H9 (cell line): ENCODE results near the gene KRTAP10-12. TPM values are rescaled to one million over a fixed set of nuclear protein-coding genes. Genes with fewer than 3 reads are reported as not detected.
A peak's percentile ranks its signal among the peaks of the same experiment; 100 is the strongest.

Experiments
- DNase-seq: peaks from one replicate; pipeline ENCODE4 v3.0.0-alpha.2; 2017
- H2AFZ ChIP-seq: one replicate; pipeline ENCODE4 v1.6.1; 2013; ENCODE audit warnings: mild to moderate bottlenecking, low read length, control low read depth, moderate library complexity
- H2AK5ac ChIP-seq: 2 replicates; pipeline ENCODE4 v1.6.1; 2013; ENCODE audit warnings: low read length, control low read depth, mixed read lengths; ENCODE audit not compliant: insufficient read length
- H2BK120ac ChIP-seq: one replicate; pipeline ENCODE4 v1.6.1; 2013; ENCODE audit warnings: low read depth, mild to moderate bottlenecking, low read length, control low read depth, inconsistent platforms; ENCODE audit not compliant: poor library complexity, severe bottlenecking
- H2BK12ac ChIP-seq: 2 replicates; pipeline ENCODE4 v1.6.1; 2013; ENCODE audit warnings: low read length, control low read depth, mixed read lengths, low read depth; ENCODE audit not compliant: insufficient read length
- H2BK15ac ChIP-seq: 2 replicates; pipeline ENCODE4 v1.6.1; 2013; ENCODE audit warnings: low read depth, low read length, control low read depth
- H2BK20ac ChIP-seq: one replicate; pipeline ENCODE4 v1.6.1; 2013; ENCODE audit warnings: low read depth, mild to moderate bottlenecking, low read length, control low read depth, inconsistent platforms; ENCODE audit not compliant: poor library complexity, severe bottlenecking
- H2BK5ac ChIP-seq: 2 replicates; pipeline ENCODE4 v1.6.1; 2013; ENCODE audit warnings: low read length, control low read depth, mixed read lengths; ENCODE audit not compliant: insufficient read length
- H3K14ac ChIP-seq: 2 replicates; pipeline ENCODE4 v1.6.1; 2013; ENCODE audit warnings: low read length, control low read depth; ENCODE audit not compliant: insufficient read depth
- H3K18ac ChIP-seq: 2 replicates; pipeline ENCODE4 v1.6.1; 2013; ENCODE audit warnings: low read depth, mild to moderate bottlenecking, mixed read lengths, low read length, control low read depth; ENCODE audit not compliant: insufficient read length
- H3K23ac ChIP-seq: 2 replicates; pipeline ENCODE4 v1.6.1; 2013; ENCODE audit warnings: low read length, control low read depth, mixed read lengths, low read depth; ENCODE audit not compliant: insufficient read length
- H3K23me2 ChIP-seq: 2 replicates; pipeline ENCODE4 v1.6.1; 2013; ENCODE audit warnings: low read depth, mild to moderate bottlenecking, mixed read lengths, low read length, control low read depth; ENCODE audit not compliant: insufficient read length, poor library complexity, severe bottlenecking
- H3K27ac ChIP-seq: 2 replicates; pipeline ENCODE4 v1.5.1; 2013; ENCODE audit warnings: low read length, control low read depth, mixed read lengths, low read depth; ENCODE audit not compliant: insufficient read length
- H3K27me3 ChIP-seq: 2 replicates; pipeline ENCODE4 v1.6.1; 2013; ENCODE audit warnings: low read length, control low read depth, inconsistent platforms; ENCODE audit not compliant: insufficient read depth
- H3K4ac ChIP-seq: 2 replicates; pipeline ENCODE4 v1.6.1; 2013; ENCODE audit warnings: low read depth, mild to moderate bottlenecking, control low read depth, inconsistent platforms, low read length, moderate library complexity
- H3K4me1 ChIP-seq: 2 replicates; pipeline ENCODE4 v1.6.1; 2013; ENCODE audit warnings: low read length, control low read depth, inconsistent platforms; ENCODE audit not compliant: insufficient read depth
- H3K4me2 ChIP-seq: 2 replicates; pipeline ENCODE4 v1.6.1; 2013; ENCODE audit warnings: low read length, control low read depth, mixed read lengths; ENCODE audit not compliant: insufficient read length, insufficient read depth
- H3K56ac ChIP-seq: 2 replicates; pipeline ENCODE4 v1.6.1; 2013; ENCODE audit warnings: low read depth, mild to moderate bottlenecking, mixed read lengths, low read length, control low read depth; ENCODE audit not compliant: insufficient read length
- H3K79me1 ChIP-seq: 2 replicates; pipeline ENCODE4 v1.6.1; 2013; ENCODE audit warnings: low read depth, mild to moderate bottlenecking, moderate library complexity, low read length, control low read depth, inconsistent platforms; ENCODE audit not compliant: insufficient read depth, poor library complexity, severe bottlenecking
- H3K79me2 ChIP-seq: 2 replicates; pipeline ENCODE4 v1.6.1; 2013; ENCODE audit warnings: low read length, control low read depth, inconsistent platforms; ENCODE audit not compliant: insufficient read depth
- H3K9ac ChIP-seq: 2 replicates; pipeline ENCODE4 v1.6.1; 2013; ENCODE audit warnings: low read length, control low read depth, mixed read lengths; ENCODE audit not compliant: insufficient read length; ENCODE audit errors: extremely low read depth
- H3K9me3 ChIP-seq: one replicate; pipeline ENCODE4 v1.6.1; 2013; ENCODE audit warnings: low read depth, low read length, inconsistent platforms; ENCODE audit not compliant: control insufficient read depth
- H3T11ph ChIP-seq: one replicate; pipeline ENCODE4 v1.6.1; 2013; ENCODE audit warnings: mild to moderate bottlenecking, low read length, control low read depth, inconsistent platforms
- H4K20me1 ChIP-seq: one replicate; pipeline ENCODE4 v1.6.1; 2013; ENCODE audit not compliant: control insufficient read depth, insufficient read length, insufficient read depth
- H4K5ac ChIP-seq: 2 replicates; pipeline ENCODE4 v1.6.1; 2013; ENCODE audit warnings: low read depth, mild to moderate bottlenecking, mixed read lengths, low read length, control low read depth; ENCODE audit not compliant: insufficient read length
- H4K8ac ChIP-seq: replicated peaks from 2 replicates; pipeline ENCODE4 v1.6.1; 2013; ENCODE audit warnings: low read length, control low read depth, mixed read lengths, low read depth; ENCODE audit not compliant: insufficient read length
- H4K91ac ChIP-seq: 2 replicates; pipeline ENCODE4 v1.6.1; 2013; ENCODE audit warnings: low read depth, mild to moderate bottlenecking, moderate library complexity, mixed read lengths, low read length, control low read depth; ENCODE audit not compliant: insufficient read length
- H3K27ac Mint-ChIP-seq, 3 experiments: 2 replicates in 2 of 3; 3 replicates in 1 of 3; pipeline ENCODE4 v1.8.0; 2020 to 2021; ENCODE audit warnings: mixed read lengths in 3 of 3, mild to moderate bottlenecking in 1 of 3, moderate library complexity in 1 of 3
- H3K27me3 Mint-ChIP-seq: 2 replicates; pipeline ENCODE4 v1.8.0; 2021; ENCODE audit warnings: low read depth, mild to moderate bottlenecking, moderate library complexity, mixed read lengths
- H3K36me3 Mint-ChIP-seq, 3 experiments: 2 replicates in 2 of 3; 3 replicates in 1 of 3; pipeline ENCODE4 v1.8.0; 2020 to 2021; ENCODE audit warnings: low read depth in 3 of 3, mixed read lengths in 3 of 3; ENCODE audit not compliant: insufficient read depth in 1 of 3
- H3K4me1 Mint-ChIP-seq, 2 experiments: 2 replicates each; pipeline ENCODE4 v1.8.0; 2020; ENCODE audit warnings: mixed read lengths in 2 of 2
- H3K4me3 Mint-ChIP-seq, 2 experiments: 2 replicates in 1 of 2; 3 replicates in 1 of 2; pipeline ENCODE4 v1.8.0; 2020 to 2021; ENCODE audit warnings: mild to moderate bottlenecking in 2 of 2, mixed read lengths in 2 of 2, moderate library complexity in 1 of 2
- H3K9me3 Mint-ChIP-seq, 2 experiments: 2 replicates in 1 of 2; 3 replicates in 1 of 2; pipeline ENCODE4 v1.8.0; 2020; ENCODE audit warnings: mild to moderate bottlenecking in 2 of 2, mixed read lengths in 2 of 2, moderate library complexity in 1 of 2
- CTCF ChIP-seq: fragments of 200-600 bp; sonication (generic); conservative IDR thresholded peaks from 3 replicates; pipeline ENCODE4 v1.8.0; 2021; ENCODE audit warnings: antibody characterized with exemption, mild to moderate bottlenecking
- WGBS: extraction: QIAGEN DNeasy Blood & Tissue Kit; methylation state at CpG from one replicate; pipeline ENCODE4 v1.1.7; 2013; ENCODE audit warnings: missing lambda C conversion rate, low lambda C conversion rate, mixed read lengths; ENCODE audit not compliant: insufficient read length; ENCODE audit errors: extremely low coverage; 5-methylcytosine and 5-hydroxymethylcytosine counted together
- total RNA-seq: library from RNA; stranded (reverse); gene quantifications from 2 replicates; pipeline ENCODE4 v1.2.1, GENCODE V29; 2021

KRTAP10-12 gene
- total RNA-seq, 1 experiment from 2014 or later = not detected

DNA sequence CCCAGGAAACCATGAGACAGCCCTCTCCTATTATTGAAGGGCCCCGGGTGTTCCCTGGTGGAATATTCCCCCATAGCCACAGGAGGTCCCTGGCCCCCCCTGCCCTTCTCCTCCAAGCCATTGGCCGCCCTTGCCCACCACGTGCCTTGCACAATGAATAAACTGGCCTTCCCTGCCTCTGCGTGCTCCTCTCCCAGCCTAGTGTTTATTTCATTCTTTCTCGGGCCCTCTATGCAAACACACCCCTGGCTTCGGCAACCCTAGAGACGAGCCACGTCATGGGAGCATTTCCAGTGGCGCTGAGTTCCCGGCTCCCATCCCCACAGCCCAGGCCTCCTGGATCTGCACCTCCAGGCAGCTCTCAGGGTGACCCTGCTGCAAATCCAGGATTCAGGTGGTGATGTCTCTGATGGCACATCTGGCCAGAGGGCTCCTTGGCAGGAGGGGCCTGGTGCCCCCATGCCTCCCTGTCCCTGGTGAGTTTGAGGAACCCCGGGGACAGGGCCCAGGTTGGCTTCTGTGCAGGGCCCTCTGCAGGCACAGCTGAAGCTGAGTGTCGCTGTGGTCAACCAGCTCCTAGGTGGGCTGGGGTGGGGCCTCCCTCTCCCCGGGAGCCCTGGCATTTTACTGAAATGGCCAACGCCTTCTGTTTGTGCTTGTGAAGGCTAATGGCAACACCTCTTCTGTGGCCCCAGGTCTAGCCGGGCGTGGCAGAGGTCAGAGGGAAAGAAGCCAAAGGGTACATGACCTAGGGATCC lies 6.2 kb downstream of the KRTAP10-12 start:
- no peak for DNase-seq
- Histone ChIP-seq H3K56ac (no peak overlapping the region), H2BK120ac (no peak overlapping the region), H4K91ac (no peak overlapping the region), H3K18ac (peak overlapping the region; percentile 25), H3K23me2 (peaks cover 13% of the 10 kb centered on the region), H3K27ac (no peak overlapping the region), H3K27me3 (peaks cover 14% of the 10 kb centered on the region; the same call in 1 of the 2 replicates), H3K4me2 (no peak overlapping the region), H3K9ac (no peak overlapping the region), H2BK5ac (no peak overlapping the region), H4K20me1 (no peaks in the 10 kb centered on the region), H3K4me1 (peaks cover 9% of the 10 kb centered on the region; the same call in 1 of the 2 replicates), H3T11ph (no peak overlapping the region), H3K23ac (no peak overlapping the region), H2BK20ac (no peak overlapping the region), H4K5ac (no peak overlapping the region), H2BK12ac (no peak overlapping the region), H3K9me3 (no peaks in the 10 kb centered on the region), H2AFZ (no peak overlapping the region), H3K4ac (no peak overlapping the region), H3K14ac (no peak overlapping the region; the same call in 1 of the 2 replicates), H2BK15ac (peak overlapping the region; percentile 30; the same call in 1 of the 2 replicates), H3K79me2 (no peaks in the 10 kb centered on the region), H3K79me1 (no peaks in the 10 kb centered on the region), H4K8ac (no peak overlapping the region), H2AK5ac (no peak overlapping the region)
- Mint-ChIP-seq H3K4me3 (no peak overlapping the region; a peak in 1 of 5 replicates), H3K9me3 (no peaks in the 10 kb centered on the region; a peak in 1 of 5 replicates), H3K27me3 (peaks cover 39% of the 10 kb centered on the region), H3K36me3 (no peaks in the 10 kb centered on the region), H3K27ac (peak overlapping the region in 2 of 3 experiments; percentile 86 to 91; a peak in 4 of 7 replicates), H3K4me1 (peaks cover 73 to 76% of the 10 kb centered on the region in 2 experiments)
- TF ChIP-seq CTCF = no peak
- WGBS = no CpG with 5 or more reads among the region's 16 CpGs
